OCI-LY1 (cell line): Measurements from ENCODE around the gene PTPN3.
"Not testable (repeated sequence)": the region's sequence is repeated elsewhere in the genome, so short reads cannot be mapped to it uniquely, and the experiment has no call there.

Experiments used
- H2AFZ ChIP-seq: fragments of 200-600 bp; sonication (generic), shearing (Covaris generic); 2 replicates; pipeline ENCODE4 v1.6.0; 2014; ENCODE audit warnings: antibody characterized with exemption, mild to moderate bottlenecking, low read length
- H3F3A ChIP-seq: fragments of 200-600 bp; sonication (generic), shearing (Covaris generic); 2 replicates; pipeline ENCODE4 v1.6.0; 2014; ENCODE audit warnings: mild to moderate bottlenecking, antibody characterized with exemption, low read length, moderate library complexity; ENCODE audit not compliant: insufficient read depth
- H3K27ac ChIP-seq: fragments of 200-600 bp; sonication (generic); 2 replicates; pipeline ENCODE4 v1.5.1; 2014; ENCODE audit warnings: low read length, mixed run types, mild to moderate bottlenecking, low read depth; ENCODE audit not compliant: poor library complexity, severe bottlenecking
- H3K27me3 ChIP-seq: fragments of 200-600 bp; sonication (generic); 2 replicates; pipeline ENCODE4 v1.6.0; 2014; ENCODE audit warnings: antibody characterized with exemption, mild to moderate bottlenecking, low read length, moderate library complexity; ENCODE audit not compliant: insufficient read depth
- H3K36me3 ChIP-seq: fragments of 200-600 bp; sonication (generic); 2 replicates; pipeline ENCODE4 v1.6.1; 2014; ENCODE audit warnings: mild to moderate bottlenecking, antibody characterized with exemption, low read length, moderate library complexity, mixed read lengths; ENCODE audit not compliant: insufficient read depth
- H3K4me1 ChIP-seq: fragments of 200-600 bp; sonication (generic); 2 replicates; pipeline ENCODE4 v1.5.1; 2014; ENCODE audit warnings: mild to moderate bottlenecking, low read length, moderate library complexity; ENCODE audit not compliant: insufficient read depth, severe bottlenecking
- H3K4me2 ChIP-seq: fragments of 200-600 bp; sonication (generic), shearing (Covaris generic); 2 replicates; pipeline ENCODE4 v1.6.1; 2014; ENCODE audit warnings: low read length
- H3K4me3 ChIP-seq: fragments of 200-600 bp; sonication (generic); 2 replicates; pipeline ENCODE4 v1.5.1; 2014; ENCODE audit warnings: low read length, low read depth, mild to moderate bottlenecking, mixed read lengths; ENCODE audit not compliant: poor library complexity, severe bottlenecking
- H3K79me2 ChIP-seq: fragments of 200-600 bp; shearing (Covaris generic); 2 replicates; pipeline ENCODE4 v1.6.1; 2016; ENCODE audit warnings: mixed run types, low read length, mixed read lengths; ENCODE audit not compliant: insufficient read depth
- H3K9ac ChIP-seq: fragments of 200-600 bp; sonication (generic), shearing (Covaris generic); 2 replicates; pipeline ENCODE4 v1.6.1; 2014; ENCODE audit warnings: mild to moderate bottlenecking, low read length, mixed read lengths
- H3K9me2 ChIP-seq: fragments of 200-600 bp; sonication (generic), shearing (Covaris generic); 2 replicates; pipeline ENCODE4 v1.6.1; 2014; ENCODE audit warnings: low read depth, mild to moderate bottlenecking, low read length, mixed read lengths
- H3K9me3 ChIP-seq: fragments of 200-600 bp; shearing (Covaris generic); 2 replicates; pipeline ENCODE4 v1.6.1; 2014; ENCODE audit warnings: low read length, mixed read lengths
- H4K20me1 ChIP-seq: fragments of 200-600 bp; sonication (generic), shearing (Covaris generic); 2 replicates; pipeline ENCODE4 v1.6.0; 2016; ENCODE audit warnings: mild to moderate bottlenecking, low read length; ENCODE audit not compliant: insufficient read depth
- EZH2 ChIP-seq: fragments of 200-600 bp; sonication (generic), shearing (Covaris generic); IDR thresholded peaks from 2 replicates; pipeline ENCODE4 v1.8.0; 2017; ENCODE audit warnings: borderline replicate concordance, mixed run types, mild to moderate bottlenecking, antibody characterized with exemption, low read length, moderate library complexity, mixed read lengths
- TF ChIP-seq, protein P1 (sequence below): fragments of 200-600 bp; sonication (generic), shearing (Covaris generic); IDR thresholded peaks from 2 replicates; pipeline ENCODE4 v1.5.1; 2017; ENCODE audit warnings: mild to moderate bottlenecking, antibody characterized with exemption, low read length, moderate library complexity, mixed read lengths

PTPN3 gene

DNA sequence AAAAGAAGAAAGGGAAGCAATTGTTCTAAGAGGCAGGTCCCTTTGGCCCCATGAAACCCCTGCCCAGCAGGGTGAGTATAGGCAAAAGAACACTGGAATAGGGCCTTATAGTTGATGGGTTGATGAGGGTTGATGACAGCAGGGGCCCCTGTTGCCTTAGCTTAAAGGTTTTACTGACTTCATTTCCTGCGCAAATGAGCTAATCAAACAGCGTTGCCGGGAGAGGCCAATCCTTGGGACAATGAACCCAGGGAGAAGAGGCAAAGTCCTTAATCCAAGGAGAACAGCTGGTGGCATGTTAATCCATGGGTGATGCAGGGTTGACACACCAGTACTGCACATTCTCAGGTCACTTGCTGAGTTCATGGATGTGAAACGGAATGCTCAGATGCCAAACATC is 155.2 kb downstream of the PTPN3 start:
- Histone ChIP-seq H3K9ac (no peak overlapping the region), H3F3A (no peaks in the 10 kb centered on the region), H3K27ac (no peak overlapping the region), H3K79me2 (no peaks in the 10 kb centered on the region), H3K36me3 (no peaks in the 10 kb centered on the region), H3K4me1 (no peaks in the 10 kb centered on the region), H2AFZ (no peak overlapping the region), H3K4me2 (no peak overlapping the region), H3K9me3 (no peaks in the 10 kb centered on the region), H3K4me3 (no peak overlapping the region), H3K27me3 (no peaks in the 10 kb centered on the region), H4K20me1 (no peaks in the 10 kb centered on the region), H3K9me2 (no peaks in the 10 kb centered on the region)
- TF ChIP-seq EZH2, result no peak
- TF ChIP-seq, protein P1, sequence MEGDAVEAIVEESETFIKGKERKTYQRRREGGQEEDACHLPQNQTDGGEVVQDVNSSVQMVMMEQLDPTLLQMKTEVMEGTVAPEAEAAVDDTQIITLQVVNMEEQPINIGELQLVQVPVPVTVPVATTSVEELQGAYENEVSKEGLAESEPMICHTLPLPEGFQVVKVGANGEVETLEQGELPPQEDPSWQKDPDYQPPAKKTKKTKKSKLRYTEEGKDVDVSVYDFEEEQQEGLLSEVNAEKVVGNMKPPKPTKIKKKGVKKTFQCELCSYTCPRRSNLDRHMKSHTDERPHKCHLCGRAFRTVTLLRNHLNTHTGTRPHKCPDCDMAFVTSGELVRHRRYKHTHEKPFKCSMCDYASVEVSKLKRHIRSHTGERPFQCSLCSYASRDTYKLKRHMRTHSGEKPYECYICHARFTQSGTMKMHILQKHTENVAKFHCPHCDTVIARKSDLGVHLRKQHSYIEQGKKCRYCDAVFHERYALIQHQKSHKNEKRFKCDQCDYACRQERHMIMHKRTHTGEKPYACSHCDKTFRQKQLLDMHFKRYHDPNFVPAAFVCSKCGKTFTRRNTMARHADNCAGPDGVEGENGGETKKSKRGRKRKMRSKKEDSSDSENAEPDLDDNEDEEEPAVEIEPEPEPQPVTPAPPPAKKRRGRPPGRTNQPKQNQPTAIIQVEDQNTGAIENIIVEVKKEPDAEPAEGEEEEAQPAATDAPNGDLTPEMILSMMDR, result no peak

DNA sequence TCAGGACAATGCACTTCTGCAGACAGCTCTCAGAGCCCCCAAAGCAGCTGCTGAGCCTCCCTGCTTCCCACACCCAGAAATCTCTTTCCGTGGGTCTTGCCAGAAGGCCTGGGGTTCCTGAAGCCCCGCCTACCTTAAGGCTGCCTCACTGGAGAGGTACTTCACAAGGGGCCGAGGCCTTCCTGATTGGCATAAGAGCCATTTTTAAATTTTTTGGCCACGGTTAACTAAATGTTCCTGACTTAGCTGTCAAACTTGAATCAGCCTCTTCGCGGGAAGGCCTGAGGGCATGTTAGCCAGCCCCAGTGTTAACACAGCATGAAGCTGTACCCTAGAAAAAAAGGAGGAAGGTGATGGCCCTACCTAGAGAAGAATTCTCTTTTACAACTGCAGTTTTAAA is 156.5 kb downstream of the PTPN3 start:
- no peak overlapping the region for H3K9ac ChIP-seq
- H2AFZ ChIP-seq, result no peak overlapping the region

DNA sequence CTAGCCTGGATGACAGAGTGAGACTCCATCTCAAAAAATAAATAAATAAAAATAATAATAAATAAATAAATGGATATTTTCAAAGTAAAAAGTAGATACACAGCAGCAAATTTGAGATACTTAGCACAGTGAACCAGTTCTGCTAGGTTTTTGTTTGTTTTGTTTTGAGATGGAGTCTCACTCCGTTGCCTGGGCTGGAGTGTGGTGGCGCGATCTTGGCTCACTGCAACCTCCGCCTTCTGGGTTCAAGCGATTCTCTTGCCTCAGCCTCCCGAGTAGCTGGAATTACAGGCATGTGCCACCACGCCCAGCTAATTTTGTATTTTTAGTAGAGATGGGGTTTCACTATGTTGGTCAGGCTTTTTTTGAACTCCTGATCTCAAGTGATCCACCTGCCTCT is 157.1 kb downstream of the PTPN3 start:
- H3K27ac ChIP-seq, H3K27me3 ChIP-seq, H3K9me2 ChIP-seq, H3K4me1 ChIP-seq, H4K20me1 ChIP-seq, H3K9me3 ChIP-seq, H3K4me2 ChIP-seq, H3K36me3 ChIP-seq, H3K79me2 ChIP-seq, H3K9ac ChIP-seq, H2AFZ ChIP-seq, H3F3A ChIP-seq, H3K4me3 ChIP-seq: not testable (repeated sequence)

More for the DNA sequence above, 156.5 kb downstream of the PTPN3 start:
- no peak overlapping the region for H3K27ac ChIP-seq
- no peak overlapping the region for H3K4me2 ChIP-seq
- TF ChIP-seq, protein P1, result no peak
- TF ChIP-seq EZH2, result no peak
- H3K36me3 ChIP-seq, result no peaks in the 10 kb centered on the region
- no peaks in the 10 kb centered on the region for H3F3A ChIP-seq
- no peaks in the 10 kb centered on the region for H3K27me3 ChIP-seq
- H4K20me1 ChIP-seq, result no peaks in the 10 kb centered on the region
- H3K4me1 ChIP-seq, result no peaks in the 10 kb centered on the region
- no peaks in the 10 kb centered on the region for H3K79me2 ChIP-seq
- no peak overlapping the region for H3K4me3 ChIP-seq
- H3K9me2 ChIP-seq, result no peaks in the 10 kb centered on the region
- H3K9me3 ChIP-seq, result no peaks in the 10 kb centered on the region

DNA sequence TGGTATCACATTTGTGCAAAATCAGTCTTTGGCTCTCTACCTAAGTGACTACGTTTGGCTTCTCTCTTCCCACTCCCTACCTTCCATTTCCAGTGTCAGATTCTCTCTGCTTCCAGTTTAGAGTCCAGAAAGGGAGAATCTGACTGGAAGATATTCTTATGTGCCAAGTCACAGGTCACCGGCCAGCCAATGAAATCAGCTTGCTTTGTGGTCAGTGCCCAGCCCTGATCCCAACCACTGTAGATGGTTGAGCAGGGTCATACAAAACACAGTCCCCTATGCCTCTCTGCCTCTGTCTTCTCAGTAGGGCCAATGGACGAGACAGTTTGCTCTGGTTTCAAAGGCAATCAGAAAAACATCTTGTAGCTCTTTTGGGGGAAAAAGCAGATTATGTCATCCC is 161.7 kb downstream of the PTPN3 start:
- H3K36me3 ChIP-seq, result no peaks in the 10 kb centered on the region
- no peaks in the 10 kb centered on the region for H3K79me2 ChIP-seq
- no peaks in the 10 kb centered on the region for H3K9me2 ChIP-seq
- H3K4me2 ChIP-seq, result no peak overlapping the region
- no peaks in the 10 kb centered on the region for H3K27me3 ChIP-seq
- H3K4me3 ChIP-seq, result no peak overlapping the region
- H3K27ac ChIP-seq, result no peak overlapping the region
- no peaks in the 10 kb centered on the region for H4K20me1 ChIP-seq
- no peak overlapping the region for H3K9ac ChIP-seq
- H3K9me3 ChIP-seq, result no peaks in the 10 kb centered on the region
- no peaks in the 10 kb centered on the region for H3F3A ChIP-seq
- no peak for TF ChIP-seq EZH2
- TF ChIP-seq, protein P1, result no peak
- no peak overlapping the region for H2AFZ ChIP-seq
- no peaks in the 10 kb centered on the region for H3K4me1 ChIP-seq
